Measurements from ENCODE around the gene RRAGC.
"Not testable (repeated sequence)": the region's sequence is repeated elsewhere in the genome, so short reads cannot be mapped to it uniquely, and the experiment has no call there.

Gene RRAGC

GRCh38 chr1:38814984-38815464 lies 44.5 kb downstream of the RRAGC start:
- DNase-seq = no peak

GRCh38 chr1:38814444-38814983 lies 45.1 kb downstream of the RRAGC start:
- no peak for DNase-seq

GRCh38 chr1:38812981-38813380 lies 46.6 kb downstream of the RRAGC start:
- no peak for DNase-seq

- DNase-seq = not testable (repeated sequence)
Measured at GRCh38 chr1:38811466-38811865, 48.1 kb downstream of the RRAGC start.

- DNase-seq = no peak
Measured at GRCh38 chr1:38806090-38806489, 53.5 kb downstream of the RRAGC start.

GRCh38 chr1:38805036-38805435 lies 54.5 kb downstream of the RRAGC start:
- DNase-seq = no peak

- DNase-seq = no peak
Measured at GRCh38 chr1:38804062-38804886, 55.3 kb downstream of the RRAGC start.

- no peak for DNase-seq
Measured at GRCh38 chr1:38803647-38804046, 55.9 kb downstream of the RRAGC start.

- no peak for DNase-seq
Measured at GRCh38 chr1:38800720-38801671, 58.6 kb downstream of the RRAGC start.

- no peak for DNase-seq
Measured at GRCh38 chr1:38793299-38793698, 66.3 kb downstream of the RRAGC start.

- no peak for DNase-seq
Measured at GRCh38 chr1:38791892-38792291, 67.7 kb downstream of the RRAGC start.

GRCh38 chr1:38791164-38791515 lies 68.4 kb downstream of the RRAGC start:
- no peak for DNase-seq

GRCh38 chr1:38790422-38791163 lies 69.0 kb downstream of the RRAGC start:
- DNase-seq = no peak

GRCh38 chr1:38789498-38790169 lies 69.9 kb downstream of the RRAGC start:
- DNase-seq = no peak

GRCh38 chr1:38788341-38789336 lies 70.9 kb downstream of the RRAGC start:
- DNase-seq = no peak

Measured in NCI-H187 treated with DMSO at 0.1 percent for 48 hours (cell line).